LHCN-M2 (cell line): ENCODE measurements around the gene MYO1H. TPM values are rescaled to one million over a fixed set of nuclear protein-coding genes. Genes with fewer than 3 reads are reported as not detected.

Experiments
- DNase-seq: peaks from one replicate; pipeline ENCODE4 v3.0.0-alpha.2; 2012; ENCODE audit warnings: low read depth
- total RNA-seq: library from RNA; depleted of rRNA; stranded (reverse); fragments of >200 nt; gene quantifications from 2 replicates; pipeline ENCODE4 v1.2.3, GENCODE V29; 2014

Gene MYO1H
- total RNA-seq, 1 experiment from 2014 or later, result not detected

DNA sequence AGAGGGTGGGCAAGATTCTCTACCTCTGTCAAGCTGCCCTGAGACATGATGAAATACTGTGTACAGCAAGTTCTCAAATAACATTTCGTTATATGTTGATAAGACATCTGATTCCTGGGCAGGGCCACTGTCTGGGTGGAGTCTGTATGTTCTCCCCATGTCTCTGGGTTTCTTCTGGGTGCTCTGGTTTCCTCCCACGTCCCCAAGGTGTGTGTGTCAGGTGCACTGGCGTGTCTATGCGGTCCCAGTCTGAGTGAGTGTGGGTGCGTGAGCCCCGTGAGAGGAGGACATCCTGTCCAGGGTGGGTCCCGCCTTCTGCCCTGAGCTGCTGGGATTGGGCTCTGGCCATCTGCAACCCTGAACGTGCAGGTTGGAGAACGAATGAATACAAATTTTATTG lies 99.8 kb downstream of the MYO1H start:
- no peak for DNase-seq

DNA sequence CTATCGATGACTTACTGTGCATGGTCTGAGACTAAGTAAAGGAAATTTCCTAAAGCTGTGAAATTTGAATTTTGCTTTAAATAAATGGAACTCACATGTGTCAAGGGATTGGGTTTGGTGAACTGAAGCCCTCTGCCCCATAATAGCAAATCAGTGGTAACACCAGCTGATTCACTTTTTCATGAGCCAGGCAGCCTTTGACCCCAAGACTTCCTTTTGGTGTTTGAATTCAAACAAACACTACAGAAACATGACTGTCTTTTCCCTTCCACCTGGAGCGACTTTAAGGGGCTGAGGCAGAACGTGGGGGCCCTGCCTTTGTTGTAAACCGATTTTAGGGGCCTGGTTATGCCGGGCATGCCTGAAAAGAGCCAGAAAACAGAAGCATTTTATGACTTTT lies 100.6 kb downstream of the MYO1H start:
- DNase-seq, result no peak

DNA sequence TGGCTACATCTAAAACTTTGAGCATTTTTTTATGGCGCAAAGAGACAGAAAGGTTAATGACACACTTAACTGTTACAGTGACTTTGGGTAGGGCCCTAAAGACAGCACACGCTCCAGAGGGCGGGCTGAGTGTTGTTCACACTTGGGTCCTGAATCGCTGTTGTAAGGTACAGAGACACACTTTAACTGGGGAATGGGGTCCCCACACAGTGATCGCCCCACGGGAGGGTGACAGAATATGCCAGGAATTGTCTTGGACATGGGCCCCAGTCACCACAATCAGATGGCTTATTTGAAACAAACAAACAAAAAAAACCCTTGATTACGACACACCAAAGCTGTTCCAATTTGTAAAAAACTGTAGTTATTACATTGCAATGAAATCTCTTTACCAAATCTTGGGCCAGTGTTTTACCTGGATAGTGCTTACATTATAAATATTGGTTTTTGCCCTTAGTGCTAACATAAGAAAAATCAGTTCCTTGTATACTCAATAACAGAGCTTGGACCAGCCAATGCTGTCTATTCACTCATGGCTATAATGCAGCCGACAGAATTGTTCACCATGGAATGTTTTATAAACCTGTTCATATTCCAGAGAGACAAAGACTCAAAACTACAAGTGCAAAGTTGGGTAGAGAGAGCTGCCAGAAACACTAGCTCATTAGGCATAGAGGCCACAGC lies 101.1 kb downstream of the MYO1H start:
- no peak for DNase-seq

DNA sequence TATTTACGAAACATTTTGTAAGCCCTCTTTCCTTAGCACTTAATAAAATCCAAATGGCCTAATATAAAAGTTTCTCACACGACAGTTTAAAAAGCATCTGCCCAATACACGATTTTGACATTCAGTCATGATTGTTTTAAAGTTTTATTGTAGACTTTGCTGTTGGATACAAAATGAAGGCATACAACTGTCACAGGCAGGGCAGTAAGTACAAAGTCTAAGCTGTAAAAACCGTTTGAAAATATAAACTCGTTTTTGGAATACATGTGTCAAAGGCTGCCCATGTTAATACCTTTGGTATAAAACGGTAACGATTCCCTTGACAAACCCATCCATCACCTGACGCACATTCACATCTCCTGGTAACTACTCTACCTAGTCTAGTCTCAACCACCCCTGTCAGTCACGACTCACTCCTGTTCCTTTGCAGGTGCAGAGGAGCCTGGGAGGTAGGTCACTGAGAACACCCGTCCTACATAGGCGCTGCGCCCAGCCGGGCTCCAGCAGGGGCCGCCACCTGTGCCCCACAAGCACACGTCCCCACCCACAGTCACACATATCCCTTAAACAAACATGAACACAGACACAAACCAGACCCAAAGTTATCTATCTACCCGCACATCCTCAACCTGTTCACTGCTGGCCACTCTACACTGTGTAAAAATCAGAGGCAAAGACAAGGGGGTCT lies 102.3 kb downstream of the MYO1H start:
- no peak for DNase-seq

DNA sequence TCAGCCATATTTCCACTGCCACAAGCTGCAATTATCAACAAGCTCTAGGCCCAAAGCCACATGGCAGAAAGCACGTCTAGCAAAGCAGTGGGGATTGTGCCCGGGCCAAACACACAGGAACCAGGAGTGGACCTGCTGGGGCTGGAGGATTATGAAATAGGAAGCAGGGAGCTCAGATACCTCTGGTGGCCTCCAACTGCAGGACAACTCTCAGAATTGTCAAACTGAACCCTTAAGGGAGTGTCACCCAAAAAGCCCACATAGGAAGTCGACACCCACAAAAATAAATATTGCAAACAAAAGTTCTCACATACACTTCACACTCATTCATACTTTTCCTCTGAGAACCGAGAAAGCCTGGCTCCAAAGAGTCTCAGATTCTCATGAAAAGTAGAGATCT lies 103.3 kb downstream of the MYO1H start:
- no peak for DNase-seq

DNA sequence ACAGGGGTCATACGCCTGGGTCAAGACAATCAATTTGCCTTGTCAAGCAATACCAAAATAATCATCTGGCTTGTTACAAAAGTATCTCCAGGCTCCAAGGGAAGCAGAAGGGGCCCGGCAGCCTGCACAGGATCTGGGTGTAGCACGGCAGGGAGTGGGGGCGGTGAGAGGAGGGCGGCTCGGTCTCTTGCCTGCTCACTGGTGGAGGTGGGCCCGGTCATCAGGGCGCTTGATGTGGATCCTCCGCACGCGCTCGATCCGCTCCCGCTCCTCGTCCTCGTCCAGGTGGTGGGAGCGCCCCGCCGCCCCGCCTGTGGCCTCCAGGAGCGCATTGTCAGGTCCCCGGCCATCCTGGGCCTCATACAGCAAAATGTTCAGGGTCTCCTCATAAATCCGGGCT lies 103.7 kb downstream of the MYO1H start:
- DNase-seq, result no peak

DNA sequence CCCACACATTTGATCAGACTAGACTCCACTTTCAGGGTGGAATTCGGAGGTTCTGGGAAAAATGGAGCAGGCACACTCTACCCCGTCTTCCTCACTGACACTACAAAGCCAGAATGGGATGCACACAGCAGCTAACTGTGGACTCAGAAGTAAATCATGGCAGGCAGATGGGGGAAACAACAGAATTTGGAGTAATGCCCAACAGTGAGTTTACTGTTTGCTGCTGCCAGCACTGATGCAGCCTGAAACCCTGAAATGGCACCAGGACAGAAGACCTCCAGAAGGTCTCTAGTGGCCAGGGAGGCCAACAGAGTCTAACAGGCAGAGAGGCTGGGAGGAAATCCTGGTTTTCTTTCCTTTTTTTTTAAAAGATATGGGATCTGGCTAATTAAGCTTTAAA lies 104.8 kb downstream of the MYO1H start:
- DNase-seq, result no peak

DNA sequence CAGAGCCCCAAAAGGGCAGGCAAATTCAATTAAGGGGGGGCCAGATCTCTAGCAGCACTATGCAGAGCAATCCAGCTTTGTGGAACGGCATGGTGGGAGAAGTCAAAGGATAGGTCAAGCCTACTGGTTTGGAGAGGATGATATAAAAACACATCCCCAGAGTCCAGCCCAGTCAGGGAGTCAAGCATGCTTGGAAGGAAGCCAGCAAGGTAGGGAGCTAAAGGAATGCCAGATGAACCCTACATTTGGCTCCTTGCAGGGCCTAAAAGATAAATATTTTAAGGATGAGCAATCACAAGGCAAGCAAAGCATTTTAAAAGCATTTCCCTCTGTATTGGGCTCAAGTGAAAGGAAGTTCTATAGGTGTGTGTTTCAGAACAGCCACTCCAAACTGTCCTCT lies 108.0 kb downstream of the MYO1H start:
- DNase-seq, result no peak

DNA sequence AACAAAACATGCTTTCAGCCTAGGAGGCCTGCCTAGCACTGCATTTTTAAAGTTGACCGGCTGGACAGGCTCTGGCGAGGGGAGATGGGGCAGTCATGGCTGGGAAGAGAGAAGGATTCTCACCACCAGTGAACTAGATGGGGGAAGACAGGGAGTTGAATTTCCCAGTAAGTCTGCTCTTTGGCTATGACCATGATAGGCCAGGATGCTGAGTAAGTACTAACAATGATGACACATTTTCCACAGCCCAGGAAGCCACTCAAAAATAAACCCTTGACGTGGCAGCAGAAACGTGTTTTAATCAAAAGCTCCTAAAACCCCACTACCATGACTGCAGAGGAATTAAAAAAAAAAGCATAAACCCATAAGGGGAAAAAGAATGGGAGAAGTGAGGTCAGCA lies 110.4 kb downstream of the MYO1H start:
- peak; percentile 45 for DNase-seq

DNA sequence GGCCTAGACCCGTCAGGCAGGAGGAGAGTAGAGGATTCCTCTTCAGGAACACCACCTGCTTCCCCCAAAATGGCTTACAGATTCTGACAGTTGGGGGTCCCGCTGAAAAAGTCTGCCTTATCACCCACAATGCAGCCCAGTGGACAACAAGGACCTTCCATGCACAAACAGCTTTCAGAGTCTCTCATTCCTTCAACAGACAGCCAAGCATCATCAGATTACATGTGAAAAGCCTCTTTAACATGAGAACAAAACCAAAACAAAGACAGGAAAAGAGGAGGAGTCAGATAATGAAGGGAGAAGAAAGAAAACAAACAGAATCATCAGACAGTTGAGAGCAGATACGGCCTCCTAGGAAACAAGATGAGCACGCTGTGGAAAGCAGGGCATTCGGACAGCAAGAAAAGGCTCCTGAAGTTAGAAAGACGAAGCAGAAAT lies 111.1 kb downstream of the MYO1H start:
- DNase-seq, result peak; percentile 22

DNA sequence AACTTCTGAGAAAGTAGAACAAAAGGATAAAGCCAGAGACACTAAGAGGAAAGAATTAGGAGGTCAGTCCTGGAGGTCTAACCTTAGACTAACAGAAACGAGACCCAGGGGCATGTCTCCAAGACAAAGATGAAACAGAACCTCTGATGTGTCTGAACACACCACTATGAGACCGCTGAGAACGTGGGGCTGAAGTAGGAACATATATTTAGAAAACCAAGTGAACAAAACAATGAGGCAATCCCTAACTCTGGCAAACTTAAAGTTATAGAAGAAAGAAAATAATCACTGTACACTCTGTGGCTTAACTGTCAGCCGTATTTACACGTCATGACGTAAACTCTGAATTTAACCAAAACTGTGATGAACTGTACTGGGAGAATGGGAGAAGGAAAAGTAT lies 111.5 kb downstream of the MYO1H start:
- no peak for DNase-seq

DNA sequence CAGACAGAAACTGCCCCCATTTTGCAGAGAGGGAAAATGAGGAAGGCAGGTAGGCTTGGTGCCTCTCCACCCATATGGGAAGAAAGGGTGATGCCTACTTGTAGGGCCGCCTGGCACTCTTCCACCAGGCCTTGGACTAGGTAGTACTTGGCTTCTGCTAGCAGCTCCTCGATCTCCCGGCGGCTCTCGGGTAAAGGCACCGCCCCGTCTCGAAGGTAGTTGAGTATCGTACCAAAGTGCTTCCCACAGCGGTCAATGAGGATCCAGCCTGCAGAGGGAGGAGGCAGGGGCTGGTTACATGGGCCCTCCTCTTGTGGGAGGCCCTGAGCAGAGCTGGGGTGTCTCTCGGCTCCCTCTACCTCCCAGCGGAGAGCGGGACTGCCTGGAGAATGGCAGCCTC lies 112.8 kb downstream of the MYO1H start:
- no peak for DNase-seq

DNA sequence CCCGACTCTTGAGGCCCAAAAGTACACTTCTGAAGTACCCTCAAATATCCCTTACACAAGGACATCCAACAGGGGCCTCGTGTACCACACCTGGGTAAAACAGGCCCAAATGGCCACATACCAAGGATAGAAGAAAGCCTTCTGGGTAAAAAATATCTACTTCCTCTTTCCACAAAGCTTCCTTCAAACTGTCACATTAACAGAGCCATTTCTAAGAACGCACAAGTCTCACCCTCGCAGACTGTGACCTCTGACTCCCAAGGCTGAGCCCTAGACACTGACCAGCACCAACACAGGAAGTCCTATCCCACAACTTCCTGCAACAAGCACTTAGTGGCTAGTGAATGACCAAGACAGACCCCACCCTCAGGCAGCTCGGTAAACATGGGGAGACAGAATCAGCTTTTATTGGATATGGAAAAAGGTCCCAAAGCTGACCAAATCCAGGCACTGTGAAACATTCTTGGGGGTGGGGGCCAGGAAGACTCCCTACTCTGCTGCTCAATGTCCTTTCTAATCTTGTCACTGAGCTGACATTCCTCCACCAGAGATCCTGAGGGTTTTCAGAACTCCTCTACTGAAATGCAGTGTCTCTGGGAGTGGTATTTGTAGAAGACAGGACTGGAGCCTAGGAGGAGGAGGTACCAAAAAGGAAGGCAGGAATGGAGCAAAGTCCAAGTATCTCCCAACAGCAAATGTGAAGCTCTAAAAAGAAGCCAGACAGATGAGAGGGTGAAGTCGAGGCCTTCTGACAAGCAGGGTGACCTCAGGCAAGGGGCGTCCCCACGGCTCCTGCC lies 113.5 kb downstream of the MYO1H start:
- DNase-seq, result peak; percentile 69

DNA sequence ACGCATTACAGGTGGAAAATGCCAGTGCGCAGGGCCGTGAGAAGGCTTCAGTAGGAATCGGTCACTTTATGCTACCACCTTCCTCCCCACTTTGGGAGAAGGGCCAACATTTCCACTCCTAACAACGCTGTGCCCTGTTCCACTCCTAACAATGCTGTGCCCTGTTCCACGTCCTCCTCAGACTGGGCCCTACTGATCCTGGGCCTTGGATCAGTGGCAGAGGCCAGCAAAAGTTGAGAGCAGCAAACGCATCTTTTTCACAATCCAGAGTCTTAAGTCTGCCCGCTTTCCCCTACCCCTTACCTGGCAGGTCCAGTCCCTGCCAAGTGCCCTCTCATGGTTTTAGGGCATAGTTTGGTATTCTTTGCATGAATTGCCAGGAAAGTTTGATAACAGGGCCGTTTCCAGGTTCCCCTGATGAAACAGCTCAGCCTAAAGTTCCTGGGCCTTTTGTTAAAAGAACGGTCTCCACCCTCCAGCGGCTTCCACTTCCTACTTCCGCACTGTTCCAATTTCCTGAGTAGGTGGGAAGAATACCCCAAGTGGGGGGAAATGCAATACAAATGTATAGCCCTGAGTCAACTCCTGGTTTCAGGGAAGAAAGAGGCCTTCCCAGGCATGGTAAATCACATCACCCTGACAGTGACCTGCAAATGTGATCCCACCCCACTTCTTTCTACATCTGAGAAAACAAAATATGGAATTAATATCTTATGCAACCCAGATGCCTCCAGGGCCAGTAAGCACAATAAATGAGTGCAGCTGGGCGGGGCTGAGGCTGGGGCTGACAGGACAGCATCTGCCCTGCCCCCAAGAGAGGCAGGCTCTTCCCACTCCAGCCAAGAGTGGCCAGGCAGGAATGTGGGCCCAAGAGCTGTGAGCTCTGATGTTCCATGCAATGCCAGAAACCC lies 114.4 kb downstream of the MYO1H start:
- peak; percentile 93 for DNase-seq

DNA sequence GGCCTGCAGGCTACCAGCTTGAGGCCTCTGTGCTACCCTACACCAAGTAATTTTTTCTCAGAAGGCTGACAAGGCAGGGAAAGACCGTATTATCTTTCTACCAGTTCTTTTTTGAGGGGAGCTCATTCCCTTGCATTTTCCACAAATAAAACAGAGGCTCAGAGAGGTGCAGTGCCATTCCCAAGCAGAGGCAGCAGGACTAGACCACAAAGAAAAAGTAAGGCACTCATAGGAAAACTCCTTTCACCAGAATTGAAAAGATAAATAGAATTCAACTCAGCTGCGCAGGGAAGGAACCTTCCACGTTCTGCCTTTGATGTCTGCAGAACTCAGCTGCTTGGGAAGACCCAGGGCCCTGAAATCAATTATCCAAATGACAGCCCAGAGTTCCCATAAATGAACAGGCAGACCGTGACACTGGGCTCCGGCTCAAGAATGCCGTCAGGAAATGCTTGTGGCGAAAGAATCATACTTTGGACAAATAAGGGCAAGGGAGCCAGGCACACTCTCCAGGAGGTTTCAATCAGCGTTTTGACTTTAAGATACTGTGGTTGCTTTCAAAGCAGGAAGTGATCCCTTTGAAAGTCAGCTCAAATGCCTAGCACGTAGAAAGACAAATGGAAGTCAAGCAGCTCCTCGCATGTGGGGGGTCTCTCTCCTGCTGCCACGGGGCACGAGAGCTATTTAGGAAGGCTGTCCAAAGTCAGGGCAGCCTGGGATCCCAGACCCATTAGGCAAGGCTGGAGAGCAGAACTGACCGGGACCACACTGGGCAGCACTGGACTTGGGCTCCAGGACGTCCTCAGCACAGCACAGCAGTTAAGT lies 115.4 kb downstream of the MYO1H start:
- DNase-seq, result peak; percentile 95

DNA sequence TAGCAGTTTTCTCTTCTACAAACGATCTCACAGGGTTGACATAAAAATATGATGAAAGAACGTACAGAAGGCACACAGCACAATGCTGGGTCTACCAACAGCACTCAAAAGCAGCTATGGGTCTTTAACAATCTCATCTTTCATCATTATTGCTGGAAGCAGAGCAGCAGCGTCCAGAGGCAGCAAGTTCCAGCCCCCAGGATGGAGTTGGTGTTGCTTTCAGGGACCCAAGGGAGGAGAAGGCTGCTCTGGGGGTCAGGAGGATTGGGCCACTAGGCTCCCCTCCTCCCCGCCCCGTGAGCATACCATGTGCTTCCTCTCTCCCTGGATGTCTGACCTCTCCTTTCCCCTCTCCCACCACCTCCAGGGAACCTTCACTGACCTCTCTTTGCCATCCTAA lies 116.1 kb downstream of the MYO1H start:
- DNase-seq, result peak; percentile 20

DNA sequence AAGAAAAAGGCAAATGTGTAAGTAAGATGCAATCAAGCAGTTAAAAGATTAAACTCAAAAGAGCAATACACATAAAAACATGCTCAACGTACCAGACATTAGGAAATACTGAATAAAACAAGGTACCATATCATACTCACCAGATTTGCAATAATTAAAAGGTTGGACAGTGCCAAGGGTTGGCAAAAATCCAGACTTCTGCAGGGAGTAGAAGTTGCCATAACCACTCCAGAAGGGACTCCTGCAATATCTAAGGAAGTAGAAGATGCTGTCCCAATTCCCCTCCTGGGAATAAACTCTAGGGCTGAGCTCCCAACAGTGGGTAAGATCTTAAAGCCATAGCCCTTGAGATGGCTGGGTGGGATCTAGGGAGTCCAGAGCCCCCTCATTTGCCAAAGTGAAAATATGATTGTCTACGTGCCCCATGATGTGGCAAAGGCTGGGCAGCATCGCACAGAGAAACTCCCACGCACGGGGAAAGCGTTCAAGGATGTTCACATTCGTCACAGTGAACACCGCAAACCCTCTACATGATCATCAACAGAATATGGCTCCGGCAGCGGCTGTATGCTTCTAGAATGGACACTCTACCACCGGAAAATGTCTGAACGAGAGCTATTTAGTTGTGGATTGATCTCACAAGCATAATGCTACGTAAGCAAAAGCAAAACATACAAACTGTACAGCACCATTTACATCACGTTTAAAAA lies 117.1 kb downstream of the MYO1H start:
- peak; percentile 25 for DNase-seq

DNA sequence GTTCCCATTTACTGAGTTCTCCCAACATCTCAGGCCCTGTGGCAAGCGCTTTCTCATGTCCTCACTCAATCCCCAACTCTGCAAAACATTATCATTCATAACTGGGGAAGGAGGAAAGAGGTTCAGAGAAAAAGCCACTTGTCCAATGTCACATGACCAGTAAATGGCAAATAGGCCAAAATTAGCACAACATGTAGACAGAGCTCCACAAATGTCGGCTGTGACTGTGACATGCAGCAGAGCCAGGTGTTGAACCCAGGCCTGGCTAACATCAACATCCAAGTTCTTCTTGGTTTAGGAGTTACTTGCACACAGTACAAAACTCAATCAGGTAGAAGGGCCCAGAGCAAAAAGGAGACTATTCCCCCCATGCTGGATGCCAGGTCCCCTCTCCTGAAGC lies 118.6 kb downstream of the MYO1H start:
- no peak for DNase-seq

DNA sequence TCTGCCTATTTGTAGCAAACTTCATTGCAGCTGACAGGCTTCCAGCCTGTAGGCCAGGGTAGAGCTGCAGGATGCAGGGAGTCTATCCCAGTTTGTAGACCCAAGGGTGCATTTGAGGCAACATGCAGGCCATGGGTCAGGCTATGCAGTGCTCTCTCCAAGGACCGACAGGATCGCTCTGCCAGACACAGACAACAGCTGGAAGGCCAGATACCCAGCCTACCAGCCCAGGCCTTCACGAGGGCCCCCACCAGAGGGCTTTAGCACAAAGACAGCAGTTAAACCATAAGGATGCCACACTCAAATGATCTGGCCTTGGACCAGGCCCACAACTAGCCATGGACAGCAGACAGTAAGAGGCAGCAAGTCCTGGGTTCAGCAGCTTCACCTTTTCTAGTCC lies 119.1 kb downstream of the MYO1H start:
- peak; percentile 45 for DNase-seq
